K562 (cell line): Measurements from ENCODE around the gene FBXO44. TPM values are rescaled to one million over a fixed set of nuclear protein-coding genes. Genes with fewer than 3 reads are reported as not detected.
A peak's percentile ranks its signal among the peaks of the same experiment; 100 is the strongest.

Experiments
- ARID2 ChIP-seq: fragments of 450-650 bp; IDR thresholded peaks from 2 replicates; pipeline ENCODE4 v1.6.1; 2017; ENCODE audit warnings: antibody characterized with exemption, mild to moderate bottlenecking
- CBFA2T3 ChIP-seq: fragments of 450-650 bp; IDR thresholded peaks from 2 replicates; pipeline ENCODE4 v1.6.1; 2017
- CBX2 ChIP-seq: fragments of 200-600 bp; sonication (generic); IDR thresholded peaks from one replicate; pipeline ENCODE4 v1.6.1; 2012; ENCODE audit warnings: mild to moderate bottlenecking, low read length, inconsistent platforms; ENCODE audit not compliant: insufficient read depth, poor library complexity, severe bottlenecking
- CBX3 ChIP-seq, 2 experiments: IDR thresholded peaks; 1 replicate in 1 of 2; 2 replicates in 1 of 2; pipeline ENCODE4 v1.6.1; 2012; ENCODE audit warnings: inconsistent platforms in 2 of 2, low read length in 2 of 2, borderline replicate concordance in 1 of 2, control low read depth in 1 of 2
- JUND ChIP-seq, 2 experiments: IDR thresholded peaks; 2 replicates in 1 of 2; 3 replicates in 1 of 2; pipeline ENCODE4 v1.6.1; 2011; ENCODE audit warnings: borderline replicate concordance in 2 of 2, low read depth in 2 of 2, low read length in 2 of 2, improper control_type of control experiment in 1 of 2, missing biosample characterization in 1 of 2, missing genetic modification characterization in 1 of 2, missing genetic modification reagents in 1 of 2
- KAT2B ChIP-seq: IDR thresholded peaks from one replicate; pipeline ENCODE4 v1.6.1; 2012; ENCODE audit warnings: low read depth, mild to moderate bottlenecking, control low read depth, inconsistent platforms, low read length, moderate library complexity
- LARP7 ChIP-seq: fragments of 450-650 bp; IDR thresholded peaks from 2 replicates; pipeline ENCODE4 v1.6.1; 2016
- MCM5 ChIP-seq: fragments of 450-650 bp; IDR thresholded peaks from 2 replicates; pipeline ENCODE4 v1.6.1; 2016; ENCODE audit warnings: low read depth
- MEIS2 ChIP-seq: fragments of 450-650 bp; IDR thresholded peaks from 2 replicates; pipeline ENCODE4 v1.6.1; 2014; ENCODE audit warnings: mild to moderate bottlenecking; ENCODE audit not compliant: partially characterized antibody
- NEUROD1 ChIP-seq: fragments of 150-350 bp; IDR thresholded peaks from 2 replicates; pipeline ENCODE4 v1.6.1; 2014; ENCODE audit warnings: borderline replicate concordance, low read length, low read depth; ENCODE audit not compliant: partially characterized antibody
- NR2C1 ChIP-seq, 2 experiments: fragments of 450-650 bp; IDR thresholded peaks; 2 replicates each; pipeline ENCODE4 v1.6.1; 2017; ENCODE audit warnings: mild to moderate bottlenecking in 2 of 2, antibody characterized with exemption in 1 of 2, inconsistent platforms in 1 of 2, missing compliant biosample characterization in 1 of 2, missing genetic modification characterization in 1 of 2
- PREB ChIP-seq: sonication (generic); formaldehyde crosslinking; IDR thresholded peaks from 2 replicates; pipeline ENCODE4 v1.8.1; 2023; ENCODE audit warnings: mild to moderate bottlenecking, missing genetic modification reagents
- SETDB1 ChIP-seq: IDR thresholded peaks from one replicate; pipeline ENCODE4 v1.6.1; 2012; ENCODE audit warnings: low read length, control low read depth, inconsistent platforms
- SRSF9 ChIP-seq: fragments of 200-400 bp; formaldehyde crosslinking; IDR thresholded peaks from 2 replicates; pipeline ENCODE4 v1.6.1; 2017; ENCODE audit warnings: low read depth, low read length, borderline replicate concordance
- SUPT5H ChIP-seq: fragments of 450-650 bp; IDR thresholded peaks from 2 replicates; pipeline ENCODE4 v1.6.1; 2016
- THRAP3 ChIP-seq: fragments of 450-650 bp; IDR thresholded peaks from 2 replicates; pipeline ENCODE4 v1.6.1; 2016; ENCODE audit warnings: mild to moderate bottlenecking, inconsistent platforms, borderline replicate concordance
- VEZF1 ChIP-seq: fragments of 200-800 bp; sonication (Bioruptor generic); IDR thresholded peaks from 2 replicates; pipeline ENCODE4 v1.6.1; 2017; ENCODE audit warnings: missing genetic modification characterization, missing compliant biosample characterization
- ZBTB2 ChIP-seq: fragments of 450-650 bp; IDR thresholded peaks from 2 replicates; pipeline ENCODE4 v1.6.1; 2016; ENCODE audit warnings: antibody characterized with exemption
- ZC3H4 ChIP-seq: sonication (generic); formaldehyde crosslinking; IDR thresholded peaks from 2 replicates; pipeline ENCODE4 v1.9.0; 2021; ENCODE audit warnings: missing genetic modification reagents, borderline replicate concordance
- ZNF133 ChIP-seq: fragments of 250-450 bp; sonication (Bioruptor Pico); IDR thresholded peaks from 2 replicates; pipeline ENCODE4 v1.4.0; 2020; ENCODE audit warnings: mild to moderate bottlenecking
- ZNF224 ChIP-seq: sonication (generic); formaldehyde crosslinking; IDR thresholded peaks from 2 replicates; pipeline ENCODE4 v1.8.0; 2022; ENCODE audit warnings: mild to moderate bottlenecking, missing genetic modification reagents
- ZNF668 ChIP-seq: fragments of 250-450 bp; sonication (Bioruptor Pico); IDR thresholded peaks from 2 replicates; pipeline ENCODE4 v1.8.0; 2022; ENCODE audit warnings: mild to moderate bottlenecking, inconsistent platforms
- polyA plus RNA-seq, 8 experiments: library from polyadenylated mRNA; depleted of rRNA in 4 of 8; stranded (reverse) in 5 of 8; unstranded in 3 of 8; fragments of >200 nt; fragmentation: Nextera tagmentation in 2 of 8; fragmentation: Illumina TruSeq in 1 of 8; extraction: Ambion mirVana in 2 of 8; extraction: Trizol in 1 of 8; gene quantifications; 2 replicates each; pipeline versions ENCODE4 v1.2.1 to v1.2.3, GENCODE V29; 2011 to 2014; ENCODE audit warnings: inconsistent platforms in 1 of 8, missing spikeins in 1 of 8
- total RNA-seq, 7 experiments: library from RNA; depleted of rRNA in 6 of 7; stranded (reverse); fragments of >200 nt in 6 of 7; fragmentation: Illumina TruSeq in 2 of 7; extraction: Trizol in 2 of 7; gene quantifications; 2 replicates each; pipeline versions ENCODE4 v1.2.1 to v1.2.3, GENCODE V29; 2011 to 2021; ENCODE audit warnings: low replicate concordance in 1 of 7

FBXO44 gene
- total and polyA plus RNA-seq, 9 of the 15 experiments (the other 6 are each of a cell fraction or from before 2014, with no cell fraction given) = 0.69 to 20.9 (median 6.7) TPM

- no peak for TF ChIP-seq CBX3 (IDR thresholded peaks at IDR 0.05; ENCODE audit: borderline replicate concordance in 1 of 2, low read length in 2 of 2)
- TF ChIP-seq ZC3H4 (CRISPR knock-in tag) = no peak; the same call in 1 of the 2 replicates
- no peak for TF ChIP-seq NEUROD1
- TF ChIP-seq SUPT5H = no peak
- peak; percentile 20 for TF ChIP-seq MEIS2
- no peak for TF ChIP-seq ARID2
- no peak for TF ChIP-seq KAT2B
- TF ChIP-seq SETDB1 = no peak
- TF ChIP-seq JUND (IDR thresholded peaks at IDR 0.05; ENCODE audit: borderline replicate concordance, low read depth, low read length) = no peak
- no peak; the same call in 2 of the 3 replicates for TF ChIP-seq JUND (tag; IDR thresholded peaks at IDR 0.05; ENCODE audit: borderline replicate concordance, low read depth, low read length)
- no peak for TF ChIP-seq CBX2
- 0 out of 2 replicates have a peak, but pooled peaks have one; percentile 59 for TF ChIP-seq LARP7
- TF ChIP-seq PREB (CRISPR knock-in tag) = no peak
- no peak for TF ChIP-seq THRAP3
- TF ChIP-seq VEZF1 (CRISPR knock-in tag) = no peak; the same call in 1 of the 2 replicates
- TF ChIP-seq ZNF133 (CRISPR knock-in tag) = no peak
- TF ChIP-seq ZNF668 (CRISPR knock-in tag) = no peak
- TF ChIP-seq MCM5 = no peak
- no peak for TF ChIP-seq ZNF224 (CRISPR knock-in tag)
- peak; percentile 17 for TF ChIP-seq CBFA2T3
- no peak for TF ChIP-seq NR2C1 (IDR thresholded peaks at IDR 0.05)
- no peak for TF ChIP-seq NR2C1 (tag; IDR thresholded peaks at IDR 0.05)
- no peak for TF ChIP-seq SRSF9
- TF ChIP-seq ZBTB2 = no peak
Observed at GRCh38 chr1:11707621-11708276, 53.1 kb downstream of the FBXO44 start (continued).
